ENCODE data around the gene MCTS1.
A peak's percentile ranks its signal among the peaks of the same experiment; 100 is the strongest.
"Not testable (repeated sequence)": the region's sequence is repeated elsewhere in the genome, so short reads cannot be mapped to it uniquely, and the experiment has no call there.

The MCTS1 gene

DNA sequence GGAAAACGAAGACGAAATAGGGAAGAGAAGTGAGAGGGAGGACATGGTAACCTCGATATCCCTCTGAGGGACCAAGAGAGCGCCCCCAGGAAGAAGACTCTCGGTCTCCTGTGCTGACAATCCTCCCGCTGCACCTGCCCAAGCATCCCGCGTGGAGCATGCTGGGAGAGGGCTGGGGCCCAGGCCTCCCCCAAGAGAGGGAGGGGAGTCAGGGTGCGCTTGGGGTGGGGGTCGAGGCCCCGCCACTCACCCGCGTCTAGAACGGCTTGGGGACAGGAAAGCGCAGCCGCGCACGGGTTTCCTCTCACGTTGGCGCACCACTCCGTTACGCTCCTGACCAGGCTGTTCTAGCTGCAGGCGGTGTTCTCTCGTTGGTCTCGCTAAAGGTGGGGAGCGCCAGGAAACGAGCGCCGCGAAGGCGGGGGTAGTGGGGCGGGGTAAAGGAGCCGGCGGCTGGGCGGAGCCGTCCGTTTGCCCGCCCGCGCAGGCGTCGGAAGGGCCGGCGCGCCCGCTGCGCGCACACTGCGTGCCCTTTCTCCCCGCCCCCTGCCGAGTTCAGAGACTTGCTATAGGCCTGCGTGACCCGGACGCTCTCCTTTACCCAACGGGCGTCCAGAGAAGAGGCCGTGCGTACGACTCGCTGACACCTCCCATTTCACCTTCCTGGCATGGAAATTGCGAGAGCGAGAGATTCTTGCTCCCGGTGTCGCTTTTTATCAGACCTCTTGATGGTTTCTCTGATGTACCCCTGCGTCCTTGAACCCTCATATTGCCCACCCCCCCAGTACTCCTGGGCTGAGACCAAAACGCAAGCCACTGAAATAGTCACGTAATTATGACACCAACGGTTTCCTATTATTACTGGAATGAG lies 26.0 kb downstream of the MCTS1 start, which contains the start of gene C1GALT1C1:
TSS of gene C1GALT1C1 (minus strand) at position 388 of the 871 bp plus-strand sequence. CDS start 2,888 bp downstream, outside the sequence.
- DNase-seq, result peak; percentile 94

DNA sequence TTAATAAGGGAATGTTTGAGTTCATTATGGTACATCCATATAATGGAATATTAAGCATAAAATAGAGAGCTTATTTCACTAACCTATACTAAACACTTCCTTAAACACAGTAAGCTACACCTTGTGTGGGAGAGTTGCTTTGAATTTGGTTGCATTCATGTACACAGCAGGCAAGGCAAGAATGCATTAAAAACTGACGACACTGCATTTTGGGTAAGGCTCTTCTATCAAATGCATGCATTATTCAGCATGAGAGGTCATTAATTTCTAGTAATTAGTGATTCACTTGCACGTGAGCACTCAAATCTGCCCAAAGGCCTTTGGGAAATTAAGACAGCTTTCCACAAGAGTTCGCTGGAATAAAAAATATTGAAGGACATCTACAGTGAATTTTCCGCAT lies 34.7 kb downstream of the MCTS1 start:
- DNase-seq, result no peak

DNA sequence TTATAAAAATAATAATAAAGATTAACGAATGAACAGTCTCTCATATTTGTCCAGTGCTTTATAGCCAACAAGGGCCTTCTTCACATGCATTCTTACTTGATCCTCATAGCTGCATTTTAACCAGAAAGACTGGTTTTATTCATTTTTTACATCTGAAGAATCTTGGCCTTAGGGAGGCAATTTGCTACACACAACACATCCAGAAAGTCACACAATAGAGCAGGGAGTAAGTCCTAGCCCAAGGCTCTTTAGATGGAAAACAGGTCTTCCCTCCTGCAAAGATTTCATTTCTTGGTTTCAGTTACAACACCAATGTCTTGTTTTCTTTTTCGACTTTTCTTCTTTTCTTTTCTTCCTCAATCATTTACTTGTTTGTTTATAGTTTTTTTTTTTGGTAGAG lies 39.0 kb downstream of the MCTS1 start:
- DNase-seq, result no peak

DNA sequence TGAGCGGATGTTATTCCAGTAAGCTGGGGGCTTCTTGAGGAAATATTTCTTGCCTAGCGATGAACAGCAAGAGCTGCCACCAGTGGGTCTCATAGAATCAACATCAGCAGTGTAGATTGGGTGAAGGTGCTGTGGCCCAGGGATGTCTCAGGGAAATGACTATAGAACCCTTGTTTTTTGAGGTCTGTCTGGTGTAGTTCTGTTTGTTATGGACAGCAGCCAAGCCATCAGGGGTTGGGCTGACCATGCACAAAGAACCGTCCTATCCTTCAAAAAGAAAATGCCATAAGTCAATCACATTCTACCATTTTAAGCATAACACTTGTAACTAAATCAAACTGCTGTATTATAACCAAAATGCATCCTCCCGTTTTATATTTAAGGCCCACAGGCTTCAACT lies 43.2 kb downstream of the MCTS1 start:
- no peak for DNase-seq

DNA sequence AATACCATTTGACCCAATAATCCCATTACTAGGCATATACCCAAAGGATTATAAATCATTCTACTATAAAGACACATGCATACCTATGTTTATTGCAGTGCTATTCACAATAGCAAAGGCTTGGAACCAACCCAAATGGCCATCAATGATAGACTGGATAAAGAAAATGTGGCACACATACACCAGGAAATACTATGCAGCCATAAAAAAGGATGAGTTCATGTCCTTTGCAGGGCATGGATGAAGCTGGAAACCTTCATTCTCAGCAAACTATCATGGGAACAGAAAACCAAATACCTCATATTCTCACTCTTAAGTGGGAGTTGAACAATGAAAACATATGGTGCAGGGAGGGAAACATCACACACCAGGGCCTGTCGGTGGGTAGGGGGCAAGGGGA lies 48.4 kb downstream of the MCTS1 start:
- DNase-seq, result not testable (repeated sequence)

DNA sequence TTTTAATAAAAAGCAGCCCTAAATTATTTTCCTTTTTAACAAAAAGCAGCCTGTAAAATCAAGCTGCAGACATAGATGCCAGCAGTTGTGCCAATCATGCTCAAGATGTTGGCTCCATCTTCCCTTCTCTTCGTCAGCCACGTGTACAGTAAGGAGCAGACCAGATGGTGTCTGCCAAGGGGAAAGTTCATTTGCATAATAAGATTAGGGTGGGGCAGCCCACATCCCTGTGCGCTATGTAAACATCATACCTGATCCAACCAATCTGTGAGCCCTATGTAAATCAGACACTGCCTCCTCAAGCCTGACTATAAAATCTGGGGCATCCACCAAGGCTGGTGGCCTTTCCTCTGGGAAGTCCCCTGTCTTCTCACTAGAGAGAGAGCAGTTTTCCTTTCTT lies 49.1 kb downstream of the MCTS1 start:
- no peak for DNase-seq

DNA sequence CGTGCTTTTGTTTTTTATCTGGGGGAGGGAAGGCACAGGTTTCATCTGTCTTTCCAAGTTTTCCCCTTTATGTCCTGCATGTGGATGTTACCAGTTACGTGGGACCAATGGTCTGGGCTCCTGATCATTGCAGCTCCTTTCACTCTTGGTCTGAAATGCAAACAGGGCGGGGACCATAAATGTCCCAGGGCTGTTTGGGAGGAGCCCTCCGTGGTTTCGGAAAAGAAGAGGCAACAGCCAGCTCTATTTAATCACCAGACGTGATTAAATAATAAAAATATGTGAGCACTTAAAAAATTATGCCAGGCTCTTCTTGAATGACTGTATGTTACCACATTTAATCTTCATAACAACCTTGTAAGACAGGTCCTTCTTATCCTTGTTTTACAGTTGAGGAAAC lies 56.7 kb downstream of the MCTS1 start:
- DNase-seq, result no peak
